Panc1 (cell line): ENCODE data around the gene GRIP1.

Experiments used
- POLR2AphosphoS5 ChIP-seq: IDR thresholded peaks from 2 replicates; pipeline ENCODE4 v1.6.1; 2012; ENCODE audit warnings: mild to moderate bottlenecking, low read depth, low read length, moderate library complexity
- TF ChIP-seq, protein P1 (sequence below): fragments of 450-650 bp; IDR thresholded peaks from 2 replicates; pipeline ENCODE4 v1.5.1; 2017; ENCODE audit warnings: mild to moderate bottlenecking

DNA sequence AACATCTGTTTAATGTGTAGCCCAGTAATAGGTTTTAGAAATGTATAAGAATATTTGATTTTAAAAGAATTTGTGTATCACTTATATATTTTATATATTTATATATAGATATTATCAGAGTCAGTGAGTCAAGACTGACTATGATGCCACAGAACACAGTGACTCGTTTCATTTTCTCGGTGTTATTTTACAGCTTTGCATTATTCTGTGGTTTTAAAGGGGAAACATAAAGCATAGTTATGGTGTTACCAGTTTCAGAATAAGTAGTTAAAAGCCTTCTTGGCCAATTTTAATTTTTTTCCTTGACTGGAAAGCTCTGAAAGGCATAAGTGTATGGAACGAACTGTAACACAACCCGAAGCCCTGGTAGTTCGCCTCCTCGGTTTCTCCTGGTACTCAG lies 91.0 kb downstream of the GRIP1 start:
- TF ChIP-seq POLR2AphosphoS5 = no peak
- TF ChIP-seq, protein P1, sequence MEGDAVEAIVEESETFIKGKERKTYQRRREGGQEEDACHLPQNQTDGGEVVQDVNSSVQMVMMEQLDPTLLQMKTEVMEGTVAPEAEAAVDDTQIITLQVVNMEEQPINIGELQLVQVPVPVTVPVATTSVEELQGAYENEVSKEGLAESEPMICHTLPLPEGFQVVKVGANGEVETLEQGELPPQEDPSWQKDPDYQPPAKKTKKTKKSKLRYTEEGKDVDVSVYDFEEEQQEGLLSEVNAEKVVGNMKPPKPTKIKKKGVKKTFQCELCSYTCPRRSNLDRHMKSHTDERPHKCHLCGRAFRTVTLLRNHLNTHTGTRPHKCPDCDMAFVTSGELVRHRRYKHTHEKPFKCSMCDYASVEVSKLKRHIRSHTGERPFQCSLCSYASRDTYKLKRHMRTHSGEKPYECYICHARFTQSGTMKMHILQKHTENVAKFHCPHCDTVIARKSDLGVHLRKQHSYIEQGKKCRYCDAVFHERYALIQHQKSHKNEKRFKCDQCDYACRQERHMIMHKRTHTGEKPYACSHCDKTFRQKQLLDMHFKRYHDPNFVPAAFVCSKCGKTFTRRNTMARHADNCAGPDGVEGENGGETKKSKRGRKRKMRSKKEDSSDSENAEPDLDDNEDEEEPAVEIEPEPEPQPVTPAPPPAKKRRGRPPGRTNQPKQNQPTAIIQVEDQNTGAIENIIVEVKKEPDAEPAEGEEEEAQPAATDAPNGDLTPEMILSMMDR = no peak
